SK-N-SH treated with all-trans-retinoic acid at 6 μM for 48 hours (cell line): ENCODE data around the gene MED16.
"Not testable (repeated sequence)": the region's sequence is repeated elsewhere in the genome, so short reads cannot be mapped to it uniquely, and the experiment has no call there.

ENCODE experiments used
- ATAC-seq: fragments of 200-7000 bp; cut with Tn5 transposase; 3 replicates; pipeline ENCODE4 v1.9.1; 2020; ENCODE audit warnings: mild to moderate bottlenecking, moderate library complexity
- BACH2 ChIP-seq: fragments of 250-450 bp; sonication (Bioruptor Pico); IDR thresholded peaks from 2 replicates; pipeline ENCODE4 v1.9.0; 2021; ENCODE audit warnings: mild to moderate bottlenecking, borderline replicate concordance
- CSDC2 ChIP-seq: fragments of 250-450 bp; sonication (Bioruptor Pico); IDR thresholded peaks from 2 replicates; pipeline ENCODE4 v1.5.0; 2020; ENCODE audit warnings: mild to moderate bottlenecking, moderate library complexity
- GLIS3 ChIP-seq: fragments of 250-450 bp; sonication (Bioruptor Pico); IDR thresholded peaks from 2 replicates; pipeline ENCODE4 v1.5.0; 2020; ENCODE audit warnings: mild to moderate bottlenecking, moderate library complexity
- ISL1 ChIP-seq: fragments of 250-450 bp; sonication (Bioruptor Pico); IDR thresholded peaks from 2 replicates; pipeline ENCODE4 v2.1.2; 2022; ENCODE audit warnings: mild to moderate bottlenecking, moderate library complexity
- OSR1 ChIP-seq: fragments of 250-450 bp; sonication (Bioruptor Pico); IDR thresholded peaks from 2 replicates; pipeline ENCODE4 v1.8.0; 2022; ENCODE audit warnings: moderate library complexity, mild to moderate bottlenecking, inconsistent platforms
- PPARA ChIP-seq: fragments of 250-450 bp; sonication (Bioruptor Pico); IDR thresholded peaks from 2 replicates; pipeline ENCODE4 v1.5.0; 2020; ENCODE audit warnings: mild to moderate bottlenecking, borderline replicate concordance
- RARB ChIP-seq: fragments of 250-450 bp; sonication (Bioruptor Pico); IDR thresholded peaks from 2 replicates; pipeline ENCODE4 v1.8.0; 2021; ENCODE audit warnings: mild to moderate bottlenecking, moderate library complexity
- SNAI2 ChIP-seq: fragments of 250-450 bp; sonication (Bioruptor Pico); IDR thresholded peaks from 2 replicates; pipeline ENCODE4 v1.5.0; 2020; ENCODE audit warnings: mild to moderate bottlenecking, moderate library complexity
- TCF4 ChIP-seq: fragments of 250-450 bp; sonication (Bioruptor Pico); IDR thresholded peaks from 2 replicates; pipeline ENCODE4 v1.8.0; 2021; ENCODE audit warnings: mild to moderate bottlenecking, moderate library complexity, borderline replicate concordance
- ZC3H10 ChIP-seq: fragments of 250-450 bp; sonication (Bioruptor Pico); IDR thresholded peaks from 2 replicates; pipeline ENCODE4 v1.5.1; 2021; ENCODE audit warnings: mild to moderate bottlenecking, moderate library complexity
- ZFP3 ChIP-seq: fragments of 250-450 bp; sonication (Bioruptor Pico); IDR thresholded peaks from 2 replicates; pipeline ENCODE4 v1.5.0; 2020; ENCODE audit warnings: mild to moderate bottlenecking, moderate library complexity
- ZFP30 ChIP-seq: fragments of 450-650 bp; formaldehyde crosslinking; IDR thresholded peaks from 2 replicates; pipeline ENCODE4 v1.5.0; 2022; ENCODE audit warnings: mild to moderate bottlenecking, moderate library complexity
- ZNF565 ChIP-seq: fragments of 450-650 bp; formaldehyde crosslinking; conservative IDR thresholded peaks from 2 replicates; pipeline ENCODE4 v1.5.0; 2020; ENCODE audit warnings: low read depth, mild to moderate bottlenecking, moderate library complexity
- ZNF8 ChIP-seq: fragments of 450-650 bp; formaldehyde crosslinking; IDR thresholded peaks from 2 replicates; pipeline ENCODE4 v1.5.0; 2020; ENCODE audit warnings: mild to moderate bottlenecking, moderate library complexity
- TF ChIP-seq, protein P1 (sequence below): fragments of 250-450 bp; sonication (Bioruptor Pico); IDR thresholded peaks from 2 replicates; pipeline ENCODE4 v1.5.0; 2020; ENCODE audit warnings: mild to moderate bottlenecking, moderate library complexity
- TF ChIP-seq, protein P2 (sequence below): fragments of 250-450 bp; sonication (Bioruptor Pico); IDR thresholded peaks from 2 replicates; pipeline ENCODE4 v1.5.1; 2020; ENCODE audit warnings: low read depth, mild to moderate bottlenecking, moderate library complexity
- TF ChIP-seq, protein P3 (sequence below): fragments of 250-450 bp; sonication (Bioruptor Pico); IDR thresholded peaks from 2 replicates; pipeline ENCODE4 v1.5.1; 2021; ENCODE audit warnings: mild to moderate bottlenecking, moderate library complexity
- TF ChIP-seq, protein P4 (sequence below): fragments of 250-450 bp; sonication (Bioruptor Pico); IDR thresholded peaks from 2 replicates; pipeline ENCODE4 v1.8.0; 2020; ENCODE audit warnings: mild to moderate bottlenecking, moderate library complexity, borderline replicate concordance
- TF ChIP-seq, protein P5 (sequence below): fragments of 250-450 bp; sonication (Bioruptor Pico); IDR thresholded peaks from 2 replicates; pipeline ENCODE4 v1.8.0; 2021; ENCODE audit warnings: low read depth, mild to moderate bottlenecking, moderate library complexity, borderline replicate concordance

Gene MED16

DNA sequence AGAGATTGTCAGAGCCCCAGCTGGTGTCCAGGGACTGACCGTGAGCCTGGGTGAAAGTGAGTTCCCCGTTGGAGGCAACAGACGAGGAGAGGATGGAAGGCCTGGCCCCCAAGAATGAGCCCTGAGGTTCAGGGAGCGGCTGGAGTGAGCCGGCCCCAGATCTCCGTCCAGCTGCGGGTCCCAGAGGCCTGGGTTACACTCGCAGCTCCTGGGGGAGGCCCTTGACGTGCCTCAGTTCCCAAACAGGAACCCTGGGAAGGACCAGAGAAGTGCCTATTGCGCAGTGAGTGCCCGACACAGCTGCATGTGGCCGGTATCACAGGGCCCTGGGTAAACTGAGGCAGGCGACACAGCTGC lies 42.0 kb downstream of the MED16 start:
- TF ChIP-seq, protein P1, sequence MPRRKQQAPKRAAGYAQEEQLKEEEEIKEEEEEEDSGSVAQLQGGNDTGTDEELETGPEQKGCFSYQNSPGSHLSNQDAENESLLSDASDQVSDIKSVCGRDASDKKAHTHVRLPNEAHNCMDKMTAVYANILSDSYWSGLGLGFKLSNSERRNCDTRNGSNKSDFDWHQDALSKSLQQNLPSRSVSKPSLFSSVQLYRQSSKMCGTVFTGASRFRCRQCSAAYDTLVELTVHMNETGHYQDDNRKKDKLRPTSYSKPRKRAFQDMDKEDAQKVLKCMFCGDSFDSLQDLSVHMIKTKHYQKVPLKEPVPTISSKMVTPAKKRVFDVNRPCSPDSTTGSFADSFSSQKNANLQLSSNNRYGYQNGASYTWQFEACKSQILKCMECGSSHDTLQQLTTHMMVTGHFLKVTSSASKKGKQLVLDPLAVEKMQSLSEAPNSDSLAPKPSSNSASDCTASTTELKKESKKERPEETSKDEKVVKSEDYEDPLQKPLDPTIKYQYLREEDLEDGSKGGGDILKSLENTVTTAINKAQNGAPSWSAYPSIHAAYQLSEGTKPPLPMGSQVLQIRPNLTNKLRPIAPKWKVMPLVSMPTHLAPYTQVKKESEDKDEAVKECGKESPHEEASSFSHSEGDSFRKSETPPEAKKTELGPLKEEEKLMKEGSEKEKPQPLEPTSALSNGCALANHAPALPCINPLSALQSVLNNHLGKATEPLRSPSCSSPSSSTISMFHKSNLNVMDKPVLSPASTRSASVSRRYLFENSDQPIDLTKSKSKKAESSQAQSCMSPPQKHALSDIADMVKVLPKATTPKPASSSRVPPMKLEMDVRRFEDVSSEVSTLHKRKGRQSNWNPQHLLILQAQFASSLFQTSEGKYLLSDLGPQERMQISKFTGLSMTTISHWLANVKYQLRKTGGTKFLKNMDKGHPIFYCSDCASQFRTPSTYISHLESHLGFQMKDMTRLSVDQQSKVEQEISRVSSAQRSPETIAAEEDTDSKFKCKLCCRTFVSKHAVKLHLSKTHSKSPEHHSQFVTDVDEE: no peak
- TF ChIP-seq, protein P2, sequence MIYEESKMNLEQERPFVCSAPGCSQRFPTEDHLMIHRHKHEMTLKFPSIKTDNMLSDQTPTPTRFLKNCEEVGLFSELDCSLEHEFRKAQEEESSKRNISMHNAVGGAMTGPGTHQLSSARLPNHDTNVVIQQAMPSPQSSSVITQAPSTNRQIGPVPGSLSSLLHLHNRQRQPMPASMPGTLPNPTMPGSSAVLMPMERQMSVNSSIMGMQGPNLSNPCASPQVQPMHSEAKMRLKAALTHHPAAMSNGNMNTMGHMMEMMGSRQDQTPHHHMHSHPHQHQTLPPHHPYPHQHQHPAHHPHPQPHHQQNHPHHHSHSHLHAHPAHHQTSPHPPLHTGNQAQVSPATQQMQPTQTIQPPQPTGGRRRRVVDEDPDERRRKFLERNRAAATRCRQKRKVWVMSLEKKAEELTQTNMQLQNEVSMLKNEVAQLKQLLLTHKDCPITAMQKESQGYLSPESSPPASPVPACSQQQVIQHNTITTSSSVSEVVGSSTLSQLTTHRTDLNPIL: no peak
- TF ChIP-seq ISL1 (CRISPR knock-in tag): no peak
- no peak for TF ChIP-seq ZNF8 (CRISPR knock-in tag)
- TF ChIP-seq ZNF565: no peak
- TF ChIP-seq, protein P3, sequence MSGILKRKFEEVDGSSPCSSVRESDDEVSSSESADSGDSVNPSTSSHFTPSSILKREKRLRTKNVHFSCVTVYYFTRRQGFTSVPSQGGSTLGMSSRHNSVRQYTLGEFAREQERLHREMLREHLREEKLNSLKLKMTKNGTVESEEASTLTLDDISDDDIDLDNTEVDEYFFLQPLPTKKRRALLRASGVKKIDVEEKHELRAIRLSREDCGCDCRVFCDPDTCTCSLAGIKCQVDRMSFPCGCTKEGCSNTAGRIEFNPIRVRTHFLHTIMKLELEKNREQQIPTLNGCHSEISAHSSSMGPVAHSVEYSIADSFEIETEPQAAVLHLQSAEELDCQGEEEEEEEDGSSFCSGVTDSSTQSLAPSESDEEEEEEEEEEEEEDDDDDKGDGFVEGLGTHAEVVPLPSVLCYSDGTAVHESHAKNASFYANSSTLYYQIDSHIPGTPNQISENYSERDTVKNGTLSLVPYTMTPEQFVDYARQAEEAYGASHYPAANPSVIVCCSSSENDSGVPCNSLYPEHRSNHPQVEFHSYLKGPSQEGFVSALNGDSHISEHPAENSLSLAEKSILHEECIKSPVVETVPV (CRISPR knock-in tag): no peak
- TF ChIP-seq, protein P4, sequence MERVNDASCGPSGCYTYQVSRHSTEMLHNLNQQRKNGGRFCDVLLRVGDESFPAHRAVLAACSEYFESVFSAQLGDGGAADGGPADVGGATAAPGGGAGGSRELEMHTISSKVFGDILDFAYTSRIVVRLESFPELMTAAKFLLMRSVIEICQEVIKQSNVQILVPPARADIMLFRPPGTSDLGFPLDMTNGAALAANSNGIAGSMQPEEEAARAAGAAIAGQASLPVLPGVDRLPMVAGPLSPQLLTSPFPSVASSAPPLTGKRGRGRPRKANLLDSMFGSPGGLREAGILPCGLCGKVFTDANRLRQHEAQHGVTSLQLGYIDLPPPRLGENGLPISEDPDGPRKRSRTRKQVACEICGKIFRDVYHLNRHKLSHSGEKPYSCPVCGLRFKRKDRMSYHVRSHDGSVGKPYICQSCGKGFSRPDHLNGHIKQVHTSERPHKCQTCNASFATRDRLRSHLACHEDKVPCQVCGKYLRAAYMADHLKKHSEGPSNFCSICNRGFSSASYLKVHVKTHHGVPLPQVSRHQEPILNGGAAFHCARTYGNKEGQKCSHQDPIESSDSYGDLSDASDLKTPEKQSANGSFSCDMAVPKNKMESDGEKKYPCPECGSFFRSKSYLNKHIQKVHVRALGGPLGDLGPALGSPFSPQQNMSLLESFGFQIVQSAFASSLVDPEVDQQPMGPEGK (CRISPR knock-in tag): no peak
- TF ChIP-seq OSR1 (CRISPR knock-in tag): no peak
- no peak for TF ChIP-seq TCF4
- TF ChIP-seq, protein P5, sequence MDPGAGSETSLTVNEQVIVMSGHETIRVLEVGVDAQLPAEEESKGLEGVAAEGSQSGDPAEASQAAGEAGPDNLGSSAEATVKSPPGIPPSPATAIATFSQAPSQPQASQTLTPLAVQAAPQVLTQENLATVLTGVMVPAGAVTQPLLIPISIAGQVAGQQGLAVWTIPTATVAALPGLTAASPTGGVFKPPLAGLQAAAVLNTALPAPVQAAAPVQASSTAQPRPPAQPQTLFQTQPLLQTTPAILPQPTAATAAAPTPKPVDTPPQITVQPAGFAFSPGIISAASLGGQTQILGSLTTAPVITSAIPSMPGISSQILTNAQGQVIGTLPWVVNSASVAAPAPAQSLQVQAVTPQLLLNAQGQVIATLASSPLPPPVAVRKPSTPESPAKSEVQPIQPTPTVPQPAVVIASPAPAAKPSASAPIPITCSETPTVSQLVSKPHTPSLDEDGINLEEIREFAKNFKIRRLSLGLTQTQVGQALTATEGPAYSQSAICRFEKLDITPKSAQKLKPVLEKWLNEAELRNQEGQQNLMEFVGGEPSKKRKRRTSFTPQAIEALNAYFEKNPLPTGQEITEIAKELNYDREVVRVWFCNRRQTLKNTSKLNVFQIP (CRISPR knock-in tag): no peak
- no peak for TF ChIP-seq CSDC2 (CRISPR knock-in tag)
- no peak for TF ChIP-seq SNAI2 (CRISPR knock-in tag)
- TF ChIP-seq ZC3H10 (CRISPR knock-in tag): no peak
- no peak for TF ChIP-seq PPARA (CRISPR knock-in tag)
- TF ChIP-seq RARB (CRISPR knock-in tag): no peak
- TF ChIP-seq ZFP3 (CRISPR knock-in tag): no peak
- no peak for ATAC-seq

- TF ChIP-seq TCF4 (no peak), ZFP30 (CRISPR knock-in tag) (no peak), ZNF565 (no peak), BACH2 (CRISPR knock-in tag) (no peak), GLIS3 (CRISPR knock-in tag) (no peak), ZFP3 (CRISPR knock-in tag) (no peak), PPARA (CRISPR knock-in tag) (no peak)
- TF ChIP-seq, protein P3 (CRISPR knock-in tag): no peak
- peak; percentile 75 for ATAC-seq
Measured at GRCh38 chr19:850221-850978, 42.6 kb downstream of the MED16 start.

- not testable (repeated sequence) for ATAC-seq
Measured at GRCh38 chr19:849195-849594, 43.8 kb downstream of the MED16 start.
